Psoas muscle (tissue), 8 donors: Measurements from ENCODE around the gene TNIK. TPM values are rescaled to one million over a fixed set of nuclear protein-coding genes. Genes with fewer than 3 reads are reported as not detected.

ENCODE experiments used
- ATAC-seq, 4 donors: fragments of 200-7000 bp; cut with Tn5 transposase; one replicate each; pipeline ENCODE4 v1.9.1; 2020; ENCODE audit warnings: moderate library complexity in 3 of 4, mild to moderate bottlenecking in 2 of 4
- DNase-seq, 2 donors: peaks; one replicate each; pipeline ENCODE4 v3.0.0-alpha.2; 2020
- H3K27ac ChIP-seq: fragments of 200-600 bp; one replicate; pipeline ENCODE4 v1.8.0; 2022
- H3K27me3 ChIP-seq, 3 donors: fragments of 200-600 bp in 1 of 3; one replicate each; pipeline versions ENCODE4 v1.6.1 to v1.8.0; 2013 to 2022; ENCODE audit warnings: low read length in 2 of 3, mild to moderate bottlenecking in 2 of 3, moderate library complexity in 1 of 3; ENCODE audit not compliant: insufficient read depth in 3 of 3
- H3K36me3 ChIP-seq, 2 donors: fragments of 200-600 bp in 1 of 2; one replicate each; pipeline versions ENCODE4 v1.6.1 to v1.8.0; 2013 to 2022; ENCODE audit warnings: low read depth in 1 of 2, mild to moderate bottlenecking in 1 of 2, moderate library complexity in 1 of 2; ENCODE audit not compliant: insufficient read depth in 1 of 2
- H3K4me1 ChIP-seq: fragments of 200-600 bp; one replicate; pipeline ENCODE4 v1.8.0; 2022
- H3K4me3 ChIP-seq: fragments of 200-600 bp; one replicate; pipeline ENCODE4 v1.8.0; 2022; ENCODE audit warnings: mild to moderate bottlenecking
- H3K9me3 ChIP-seq: fragments of 200-600 bp; one replicate; pipeline ENCODE4 v1.8.0; 2022
- CTCF ChIP-seq: fragments of 200-600 bp; IDR thresholded peaks from one replicate; pipeline ENCODE4 v1.8.0; 2022; ENCODE audit warnings: antibody characterized with exemption
- WGBS, 3 donors: extraction: QIAGEN DNeasy Blood & Tissue Kit; methylation state at CpG; one replicate each; pipeline versions ENCODE4 v1.1.6 to v1.1.7; 2013; 5-methylcytosine and 5-hydroxymethylcytosine counted together
- intact Hi-C, 2 donors: fragments of 100-400 bp; cut with DNase I; formaldehyde crosslinking; loops; one replicate each; pipeline versions ENCODE4 v1.11.0 to v1.14.2; 2022
- polyA plus RNA-seq, 3 donors: library from polyadenylated mRNA; stranded (reverse); fragments of 200-250 nt; gene quantifications; one replicate each; pipeline ENCODE4 v1.2.3, GENCODE V29; 2013
- total RNA-seq, 4 donors: library from RNA; stranded (reverse); fragmentation: NEBNext Ultra II Directional in 2 of 4; extraction: Animal tissue kit (Norgen Biotek cat#: 25700) in 2 of 4; gene quantifications; one replicate each; pipeline versions ENCODE4 v1.2.1 to v1.2.4, GENCODE V29; 2021 to 2023
- donor health status: healthy with polysubstance abuse.
- donor health status: DM: no; HTN: no; CAD: no; lungs with moderate emphysema.
- donor health status: Bipolar disorder and iron deficiency.
- donor health status: healthy.
- donor health status: DM: yes; HTN: yes; CAD: no.
- donor health status: DM: no; HTN: no; CAD: no.
- donor health status: DM: no; HTN: no; CAD: no.
- donor health status: DM: yes; HTN: yes; CAD: no.

The TNIK gene
- total and polyA plus RNA-seq, 7 donors = 9.9 to 32.4 (median 12.5) TPM

GRCh38 chr3:171077261-171077660 lies 382.9 kb downstream of the TNIK start:
- Histone ChIP-seq H3K4me1 (no peaks in the 10 kb centered on the region), H3K36me3 (peaks cover 5 to 69% of the 10 kb centered on the region in 2 donors), H3K4me3 (no peak overlapping the region), H3K9me3 (no peaks in the 10 kb centered on the region), H3K27ac (no peak overlapping the region), H3K27me3 (no peaks in the 10 kb centered on the region)
- intact Hi-C loops = no loop called here
- no peak for TF ChIP-seq CTCF
- 74 to 78% (median 74%) methylated on average over 2 of the region's 2 CpGs for WGBS, 3 donors
- DNase-seq (no peak), ATAC-seq (no peak)

GRCh38 chr3:171072432-171072831 lies 387.8 kb downstream of the TNIK start:
- H3K36me3 ChIP-seq = peaks cover 0 to 76% of the 10 kb centered on the region in 2 donors

GRCh38 chr3:171068658-171069057 lies 391.5 kb downstream of the TNIK start:
- H3K36me3 ChIP-seq = peaks cover 3 to 78% of the 10 kb centered on the region in 2 donors
- WGBS, 3 donors = 75 to 80% (median 77%) methylated on average over 3 of the region's 3 CpGs
- H3K27me3 ChIP-seq = no peaks in the 10 kb centered on the region
- no peaks in the 10 kb centered on the region for H3K4me1 ChIP-seq
- no peak overlapping the region for H3K4me3 ChIP-seq
- ATAC-seq (no peak), DNase-seq (no peak)
- H3K27ac ChIP-seq = no peak overlapping the region
- no peaks in the 10 kb centered on the region for H3K9me3 ChIP-seq
- TF ChIP-seq CTCF = no peak
- intact Hi-C loops = no loop called here

More at GRCh38 chr3:171072432-171072831, 387.8 kb downstream of the TNIK start:
- intact Hi-C loops = no loop called here
- Histone ChIP-seq H3K27me3 (no peaks in the 10 kb centered on the region), H3K4me1 (no peaks in the 10 kb centered on the region), H3K27ac (no peak overlapping the region), H3K9me3 (no peaks in the 10 kb centered on the region), H3K4me3 (no peak overlapping the region)
- ATAC-seq = no peak
- DNase-seq = no peak
- no peak for TF ChIP-seq CTCF

- TF ChIP-seq CTCF = no peak
- ATAC-seq (no peak), DNase-seq (no peak)
- no peaks in the 10 kb centered on the region for H3K27me3 ChIP-seq
- H3K36me3 ChIP-seq = peaks cover 8 to 73% of the 10 kb centered on the region in 2 donors
- H3K27ac ChIP-seq = no peak overlapping the region
- no peak overlapping the region for H3K4me3 ChIP-seq
- no peaks in the 10 kb centered on the region for H3K9me3 ChIP-seq
- WGBS, 3 donors = 91 to 93% (median 92%) methylated on average over 6 of the region's 6 CpGs
- H3K4me1 ChIP-seq = no peaks in the 10 kb centered on the region
- intact Hi-C loops = no loop called here
These were observed 394.0 kb downstream of the TNIK start for GRCh38 chr3:171066206-171066605.

GRCh38 chr3:171065732-171066131 lies 394.5 kb downstream of the TNIK start:
- no peaks in the 10 kb centered on the region for H3K27me3 ChIP-seq
- no peak for TF ChIP-seq CTCF
- peaks cover 8 to 69% of the 10 kb centered on the region in 2 donors for H3K36me3 ChIP-seq
- H3K4me3 ChIP-seq = no peak overlapping the region
- intact Hi-C loops = no loop called here
- H3K9me3 ChIP-seq = no peaks in the 10 kb centered on the region
- no peak for DNase-seq
- 88 to 93% (median 92%) methylated on average over 1 of the region's 1 CpG for WGBS, 3 donors
- H3K27ac ChIP-seq = no peak overlapping the region
- ATAC-seq = no peak
- no peaks in the 10 kb centered on the region for H3K4me1 ChIP-seq
